Endometrium (tissue), 2 donors: ENCODE results near the gene PPP3R1.
A peak's percentile ranks its signal among the peaks of the same experiment; 100 is the strongest.

Experiments
- FAIRE-seq: peaks from 2 replicates; lab custom pipeline; 2012; peaks lifted over from hg19 to GRCh38; lab: Jason Lieb, UNC
- donor health status: control.
- donor health status: control.

PPP3R1 gene

DNA sequence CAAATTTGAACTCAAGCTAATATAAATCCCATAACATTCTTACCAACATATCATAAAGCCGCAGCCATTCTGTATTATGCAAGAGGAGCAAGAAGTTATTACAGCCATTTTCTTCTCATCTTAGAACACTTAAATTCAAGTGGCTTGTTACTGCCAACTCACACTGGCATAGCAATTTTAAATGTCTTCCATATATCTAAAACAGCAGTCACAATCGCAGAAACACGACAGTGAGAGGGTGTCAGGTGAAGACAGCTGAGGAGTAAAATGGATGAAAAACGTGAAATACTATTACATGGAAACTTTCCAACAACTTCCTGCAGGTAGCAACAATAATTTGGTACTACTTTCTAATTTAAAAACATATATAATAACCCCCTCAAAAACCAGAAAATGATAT, 17.9 kb downstream of the PPP3R1 start:
- no peak for FAIRE-seq

GRCh38 chr2:68231061-68231372, 21.3 kb downstream of the PPP3R1 start:
- FAIRE-seq: no peak

DNA sequence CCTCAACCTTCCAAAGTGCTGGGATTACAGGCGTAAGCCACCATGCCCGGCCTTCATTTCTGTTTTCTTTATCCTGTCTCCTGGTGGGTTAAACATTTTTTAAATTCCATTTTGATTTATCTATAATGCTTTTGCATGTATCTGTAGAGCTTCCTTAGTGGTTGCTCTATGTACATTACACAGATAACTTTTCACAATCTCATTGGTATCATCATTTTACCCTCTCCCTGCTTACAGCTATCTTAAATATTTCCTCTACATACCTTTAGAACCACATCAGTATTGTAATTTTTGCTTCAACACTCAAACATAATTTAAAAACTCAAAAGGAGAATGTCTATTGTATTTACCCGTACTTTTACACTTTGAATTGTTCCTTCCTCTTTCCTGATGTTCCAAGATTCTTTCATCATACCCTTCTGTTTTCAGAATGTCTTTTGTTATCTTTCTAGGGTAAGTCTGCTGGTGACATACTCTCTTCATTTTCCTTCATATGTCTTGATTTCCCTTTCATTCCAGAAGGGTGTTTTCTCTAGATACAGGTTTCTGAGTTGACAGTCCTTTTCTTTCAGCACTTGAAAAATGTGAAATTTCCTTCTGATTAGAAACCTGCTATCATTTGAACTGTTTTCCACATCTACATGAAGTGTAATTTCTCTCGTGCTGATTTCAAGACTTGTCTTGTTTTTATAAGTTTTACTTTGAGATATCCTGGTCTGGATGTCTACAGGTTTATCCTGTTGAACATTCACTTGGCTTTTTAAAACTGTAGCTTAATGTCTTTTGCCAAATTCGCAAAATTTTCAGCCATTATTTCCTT, 21.9 kb downstream of the PPP3R1 start:
- no peak for FAIRE-seq

DNA sequence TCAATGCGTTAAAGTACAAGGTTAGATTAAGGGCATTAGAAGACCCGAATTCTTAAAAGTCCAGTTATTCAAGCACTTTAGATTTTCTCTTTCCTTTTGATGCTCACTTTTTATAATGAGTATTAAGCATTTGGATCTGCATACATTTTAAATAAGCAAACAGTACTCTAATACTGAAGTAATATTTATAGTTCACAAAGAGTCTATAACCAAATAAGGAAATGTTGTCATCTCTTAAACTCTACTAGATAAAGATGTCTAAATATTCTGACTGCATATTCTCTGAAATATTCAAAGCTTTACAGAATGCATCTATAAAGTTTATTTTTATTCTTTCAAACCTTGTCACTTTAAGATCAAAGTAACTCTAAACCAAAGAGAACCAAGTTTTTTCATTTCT, 25.5 kb downstream of the PPP3R1 start:
- no peak for FAIRE-seq

DNA sequence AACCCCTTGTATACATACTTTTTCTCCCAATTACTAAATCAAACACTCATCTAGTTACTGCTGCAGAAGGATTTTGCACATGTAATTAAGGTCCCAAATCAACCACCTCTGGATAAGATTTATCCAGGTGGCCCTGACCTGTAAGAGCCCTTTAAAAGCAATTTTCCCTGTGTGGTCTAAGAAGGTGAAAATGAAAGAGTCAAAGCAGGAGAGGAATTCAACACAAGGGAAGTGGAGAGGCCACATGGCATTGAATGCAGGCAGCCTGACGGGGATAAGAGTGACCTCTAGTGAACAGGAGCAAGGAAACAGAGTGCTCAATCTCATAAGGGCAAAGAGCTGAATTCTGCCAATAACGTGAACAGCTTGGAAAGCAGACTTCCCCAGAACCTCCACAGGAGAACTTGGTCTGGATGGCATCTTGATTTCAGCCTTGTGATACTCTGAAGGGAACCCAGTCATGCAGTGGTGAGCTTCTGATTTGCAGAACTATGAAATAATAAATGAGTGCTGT, 27.2 kb downstream of the PPP3R1 start:
- no peak for FAIRE-seq

GRCh38 chr2:68223419-68223818, 28.9 kb downstream of the PPP3R1 start:
- FAIRE-seq: no peak

GRCh38 chr2:68222287-68222686, 30.0 kb downstream of the PPP3R1 start:
- no peak for FAIRE-seq

GRCh38 chr2:68218343-68218901, 33.9 kb downstream of the PPP3R1 start:
- FAIRE-seq: no peak

DNA sequence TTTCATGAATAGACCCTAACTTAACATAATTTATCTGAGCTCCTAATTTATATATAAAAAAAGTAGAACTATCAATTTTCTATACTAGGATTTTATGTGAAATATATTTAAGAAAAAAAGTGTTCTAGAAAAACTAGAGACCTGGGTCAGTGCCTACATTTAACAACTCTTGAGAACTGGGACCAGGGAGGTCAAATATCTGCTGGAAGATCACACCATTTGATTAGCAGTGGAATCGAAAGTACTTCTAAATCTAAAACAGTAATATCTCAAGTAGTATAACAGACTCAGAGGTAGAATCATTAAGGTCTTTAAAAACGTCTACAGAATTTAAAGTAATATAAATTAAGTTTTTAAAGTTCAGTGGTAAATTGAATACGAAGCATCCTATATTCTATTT, 34.6 kb downstream of the PPP3R1 start:
- peak; percentile 43 for FAIRE-seq

- FAIRE-seq: no peak
Measured at GRCh38 chr2:68216454-68217310, 35.6 kb downstream of the PPP3R1 start.

DNA sequence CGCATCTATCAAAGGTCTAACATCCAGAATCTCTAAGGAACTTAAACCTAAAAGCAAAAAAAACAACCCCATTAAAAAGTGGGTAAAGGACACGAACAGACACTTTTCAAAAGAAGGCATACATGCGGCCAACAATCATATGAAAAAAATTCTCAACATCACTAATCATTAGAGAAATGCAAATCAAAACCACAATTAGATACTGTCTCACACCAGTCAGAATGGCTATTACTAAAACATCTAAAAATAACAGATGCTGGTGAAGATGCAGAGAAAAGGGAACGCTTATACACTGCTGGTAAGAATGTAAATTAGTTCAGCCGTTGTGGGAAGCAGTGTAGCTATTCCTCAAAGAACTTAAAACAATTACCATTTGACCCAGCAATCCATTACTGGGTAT, 38.0 kb downstream of the PPP3R1 start:
- no peak for FAIRE-seq

- FAIRE-seq: no peak
Measured at GRCh38 chr2:68206793-68207192, 45.5 kb downstream of the PPP3R1 start.

GRCh38 chr2:68203587-68203986, 48.7 kb downstream of the PPP3R1 start:
- no peak for FAIRE-seq

DNA sequence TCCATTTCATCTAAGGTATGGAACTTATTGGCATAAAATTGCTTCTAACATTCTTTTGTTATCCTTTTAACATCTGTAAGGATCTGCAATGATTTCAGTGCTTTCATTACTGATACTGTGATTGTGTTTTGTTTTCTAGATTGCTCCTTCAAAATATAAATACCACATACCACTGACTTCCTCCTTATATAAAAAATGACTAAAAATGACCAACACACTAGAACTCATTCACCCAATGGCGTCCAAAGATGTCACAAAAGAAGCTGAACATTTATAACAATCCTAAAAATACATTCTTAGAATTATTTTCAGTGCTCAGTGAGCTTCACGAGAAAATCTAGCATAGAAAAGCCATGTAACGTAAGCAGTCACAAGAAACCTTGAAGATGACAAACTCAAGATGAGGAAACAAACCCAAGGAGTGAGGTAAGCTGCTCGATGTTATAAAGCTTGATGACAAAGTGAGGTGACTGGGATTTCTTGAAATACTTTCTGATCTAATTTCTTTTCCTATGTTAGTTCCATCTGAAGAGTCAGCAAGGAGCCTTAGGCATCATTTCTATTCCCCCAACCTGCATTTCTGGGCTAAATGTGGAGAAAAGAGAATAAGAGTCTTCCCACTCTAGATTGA, 52.1 kb downstream of the PPP3R1 start:
- no peak for FAIRE-seq

DNA sequence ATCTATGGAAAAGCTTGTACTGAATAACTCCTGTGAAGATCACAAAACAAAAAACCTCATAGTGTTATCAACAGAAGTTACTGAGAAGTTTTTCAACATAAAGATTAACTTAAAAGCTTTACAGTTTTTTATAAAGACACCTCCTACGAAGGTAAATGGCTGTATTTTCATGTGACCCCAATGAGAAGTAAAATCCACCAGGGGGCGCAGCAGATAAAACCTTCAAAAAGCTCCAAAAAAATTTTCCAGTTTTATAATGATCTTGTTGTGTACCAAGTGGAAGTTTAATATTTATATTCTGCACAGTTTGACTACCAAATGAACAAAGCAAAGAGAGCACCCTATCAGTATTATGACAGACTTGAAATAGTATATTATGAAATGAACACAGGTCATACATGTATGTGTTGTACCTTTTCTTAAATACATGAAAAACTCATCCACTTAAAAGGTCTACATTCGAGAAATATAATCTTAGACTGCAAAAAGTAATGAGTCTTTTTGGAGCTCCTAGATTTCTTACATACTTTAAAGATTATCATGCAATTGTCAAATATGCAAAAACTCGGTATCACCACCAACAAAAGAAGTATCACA, 56.1 kb downstream of the PPP3R1 start:
- no peak for FAIRE-seq

GRCh38 chr2:68195096-68195495, 57.2 kb downstream of the PPP3R1 start:
- no peak for FAIRE-seq

DNA sequence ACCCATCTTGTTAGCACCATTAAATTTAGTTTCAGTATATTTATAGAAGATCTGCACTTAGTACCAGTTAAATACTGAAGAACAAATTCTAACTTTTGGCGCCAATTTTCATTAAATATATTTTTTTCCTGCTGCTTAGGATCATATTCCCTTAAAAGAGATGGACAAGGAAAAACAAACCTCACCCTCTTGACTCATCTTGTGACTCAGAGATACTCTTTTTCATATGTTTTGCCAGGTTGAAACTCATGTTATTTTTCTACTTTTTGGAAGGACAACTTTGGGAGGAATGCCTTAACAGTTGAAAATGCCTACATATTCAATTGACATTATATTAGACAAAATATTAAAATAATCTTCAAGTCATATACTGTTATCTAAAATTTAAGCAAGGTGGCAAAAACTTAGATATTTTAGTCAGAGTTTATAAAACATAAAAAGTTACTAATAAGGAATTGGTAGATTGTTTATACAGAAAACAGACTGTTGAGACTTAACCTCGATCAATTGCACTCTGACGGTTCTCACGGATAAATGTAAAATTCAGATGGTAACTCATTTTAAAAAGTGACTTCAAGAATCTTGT, 58.5 kb downstream of the PPP3R1 start:
- FAIRE-seq: no peak

GRCh38 chr2:68193144-68193543, 59.2 kb downstream of the PPP3R1 start:
- FAIRE-seq: no peak

- FAIRE-seq: no peak
Measured at GRCh38 chr2:68190991-68191731, 61.2 kb downstream of the PPP3R1 start.

DNA sequence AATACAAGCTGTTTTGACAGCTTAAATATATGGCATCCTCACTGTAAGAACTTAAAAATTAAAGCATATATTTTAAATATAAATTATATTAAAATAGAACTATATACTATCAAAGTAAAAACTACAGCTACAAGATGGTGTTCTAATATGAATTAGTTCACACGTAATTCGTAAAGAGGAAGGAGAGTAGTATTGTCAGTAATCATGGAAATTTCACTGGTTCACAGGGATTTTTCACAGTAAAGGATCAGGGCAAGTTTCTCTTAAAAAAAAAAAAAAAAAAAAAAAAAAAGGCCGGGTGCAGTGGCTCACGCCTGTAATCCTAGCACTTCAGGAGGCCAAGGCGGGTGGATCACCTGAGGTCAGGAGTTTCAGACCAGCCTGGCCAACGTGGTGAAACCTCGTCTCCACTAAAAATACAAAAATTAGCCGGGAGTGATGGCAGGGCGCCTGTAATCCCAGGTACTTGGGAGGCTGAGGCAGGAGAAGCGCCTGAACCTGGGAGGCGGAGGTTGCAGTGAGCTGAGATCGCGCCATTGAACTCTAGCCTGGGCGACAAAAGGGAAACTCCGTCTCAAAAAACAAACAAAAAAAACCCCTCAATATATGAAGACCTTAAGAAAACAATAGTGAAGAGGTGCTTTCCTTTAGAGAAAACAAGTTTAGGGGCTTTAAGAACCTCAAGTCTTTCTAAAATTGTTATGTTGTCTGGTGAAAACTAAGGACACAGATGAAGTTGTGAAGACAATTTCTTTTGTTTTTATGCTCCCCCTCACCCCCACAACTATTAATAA, 62.1 kb downstream of the PPP3R1 start:
- no peak for FAIRE-seq
